Activated CD4-positive, alpha-beta memory T cell treated with anti-CD3 and anti-CD28 coated beads for 36 hours (primary cell): ENCODE results near the gene PPM1M. TPM values are rescaled to one million over a fixed set of nuclear protein-coding genes. Genes with fewer than 3 reads are reported as not detected.

Experiments
- CTCF ChIA-PET: fragments of 350-600 bp; sonication (Branson Sonifier 250); formaldehyde crosslinking; loops from one replicate; lab custom pipeline; 2021; ENCODE audit warnings: antibody characterized with exemption, inconsistent platforms; lab: Charles Lee
- POLR2A ChIA-PET: fragments of 350-600 bp; sonication (Branson Sonifier 250); formaldehyde crosslinking; loops from one replicate; lab custom pipeline; 2021; ENCODE audit warnings: antibody characterized with exemption; lab: Charles Lee
- DNase-seq: peaks from one replicate; pipeline ENCODE4 v3.0.0-alpha.2; 2020
- H3K27ac Mint-ChIP-seq: one replicate; pipeline ENCODE4 v1.8.0; 2021; ENCODE audit warnings: mixed read lengths
- H3K27me3 Mint-ChIP-seq: one replicate; pipeline ENCODE4 v1.8.0; 2021; ENCODE audit warnings: mixed read lengths
- H3K36me3 Mint-ChIP-seq: one replicate; pipeline ENCODE4 v1.8.0; 2021; ENCODE audit warnings: mixed read lengths
- H3K4me1 Mint-ChIP-seq: one replicate; pipeline ENCODE4 v1.8.0; 2021; ENCODE audit warnings: low read depth, mixed read lengths
- H3K4me3 Mint-ChIP-seq: one replicate; pipeline ENCODE4 v1.8.0; 2021; ENCODE audit warnings: mild to moderate bottlenecking, mixed read lengths
- H3K9me3 Mint-ChIP-seq: one replicate; pipeline ENCODE4 v1.8.0; 2021; ENCODE audit warnings: mixed read lengths
- intact Hi-C: fragments of 100-400 bp; cut with micrococcal nuclease; formaldehyde crosslinking; loops from one replicate; pipeline ENCODE4 v1.15.1; 2023
- total RNA-seq, 2 experiments: library from RNA; stranded (reverse); gene quantifications; one replicate each; pipeline ENCODE4 v1.2.3, GENCODE V29; 2021

Gene PPM1M
- total RNA-seq, 2 experiments from 2014 or later, result 111 TPM

DNA sequence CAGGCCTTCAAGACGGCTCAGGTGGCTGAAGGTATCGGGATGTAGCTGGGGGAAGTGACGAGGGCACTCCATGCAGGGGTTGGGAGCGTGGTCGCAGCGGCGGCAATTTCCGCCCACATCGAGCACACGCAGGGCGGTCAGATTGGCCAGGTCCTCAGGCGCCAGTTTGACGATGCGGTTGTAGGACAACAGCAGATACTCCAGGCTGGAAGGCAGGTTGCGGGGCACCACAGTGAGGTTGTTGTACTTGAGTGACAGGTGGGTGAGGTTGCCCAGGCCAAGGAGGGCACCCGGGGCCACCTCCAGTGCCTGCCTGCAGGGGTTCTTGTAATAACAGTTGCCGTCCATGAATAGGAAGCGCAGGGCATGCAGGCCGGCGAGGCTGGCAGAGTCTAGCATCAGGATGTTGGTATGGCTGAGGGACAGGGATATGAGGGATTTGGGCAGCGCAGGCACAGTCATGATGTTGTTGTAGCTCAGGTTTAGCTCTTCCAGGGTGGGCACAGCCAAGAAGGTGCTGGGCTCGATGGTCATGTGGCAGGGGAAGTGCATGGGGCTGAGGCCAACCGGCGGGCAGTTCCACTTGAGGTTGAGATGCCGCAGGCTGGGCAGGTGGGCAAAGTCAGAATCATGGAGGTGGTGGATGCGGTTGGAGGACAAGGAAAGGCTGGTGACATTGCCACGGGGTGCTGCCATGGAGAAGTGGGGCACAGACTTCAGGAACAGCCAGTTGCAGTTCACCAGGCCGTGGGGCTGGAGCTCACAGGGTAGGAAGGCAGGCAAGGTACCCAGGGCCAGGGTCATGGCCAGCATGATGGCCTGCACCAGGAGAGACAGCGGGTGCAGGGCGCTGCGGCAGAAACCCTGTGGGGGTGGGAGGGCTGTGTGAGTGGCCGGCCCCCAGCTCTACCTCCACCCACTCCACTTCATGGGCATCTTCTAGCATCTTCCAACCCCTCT is 21.8 kb upstream of the PPM1M start:
- Mint-ChIP-seq H3K9me3 (no peaks in the 10 kb centered on the region), H3K27me3 (no peaks in the 10 kb centered on the region), H3K36me3 (no peaks in the 10 kb centered on the region), H3K4me3 (peak overlapping the region; percentile 8), H3K4me1 (peaks cover 72% of the 10 kb centered on the region), H3K27ac (peak overlapping the region; percentile 9)
- ChIA-PET CTCF (interaction anchor here (1.5 to 12.4 kb wide), 7 partner anchors 9 to 223 kb away, joined by 4 to 271 read pairs (median 50); partner anchors contain the start of genes TWF2 and WDR82), POLR2A (interaction anchor here (0.6 to 0.9 kb wide), 2 partner anchors 54 to 724 kb away, joined by 4 to 5 read pairs; partner anchors contain the start of gene WDR82)
- DNase-seq, result no peak
- intact Hi-C loops, result loop anchor here (5.0 kb wide), 1 partner anchor 224 kb away; the partner anchor contains the start of gene SEMA3G

DNA sequence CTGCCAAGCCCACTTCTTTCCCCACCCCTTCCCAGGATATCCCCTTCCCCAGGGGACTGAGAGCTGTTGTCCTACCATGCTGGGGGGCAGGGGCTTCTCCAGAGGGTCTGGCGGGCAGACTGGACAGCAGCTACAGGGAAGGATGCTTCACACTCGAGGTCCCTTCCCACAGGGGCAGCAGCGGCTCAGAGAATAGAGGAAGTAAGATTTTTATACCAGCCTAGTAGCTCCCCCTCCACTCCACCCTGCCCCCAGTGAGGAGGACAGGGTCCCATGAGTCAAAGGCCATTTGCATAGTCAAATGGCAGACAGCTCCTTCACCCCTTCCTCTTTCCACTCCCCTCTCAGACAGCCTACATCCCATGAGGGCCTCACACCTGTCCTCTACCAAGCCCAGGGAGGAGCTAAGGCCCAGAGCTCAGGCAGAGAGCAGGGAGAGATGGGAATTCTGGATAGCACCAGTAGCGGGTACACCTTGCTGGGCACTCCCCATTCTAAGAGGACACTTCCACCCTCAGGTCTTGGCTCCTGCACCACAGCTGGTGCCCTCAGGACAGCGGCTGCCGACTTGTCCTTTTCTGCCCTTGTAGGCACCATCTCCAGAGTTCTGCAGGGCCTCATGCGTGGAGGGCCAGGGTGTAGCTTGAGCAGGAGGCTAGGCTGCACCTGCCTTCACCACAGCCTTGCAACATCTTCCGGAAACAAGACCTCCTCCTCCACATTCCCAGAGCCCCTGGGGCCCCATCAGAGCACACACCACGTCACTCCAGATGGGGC is 19.9 kb upstream of the PPM1M start, which contains the start of gene TLR9:
Gene TLR9 (minus strand): TSS at position 194 of the 777 bp plus-strand sequence. CDS start 116 bp downstream, at position 78.
- ChIA-PET CTCF (interaction anchor here (0.6 to 12.4 kb wide), 8 partner anchors 8 to 284 kb away, joined by 3 to 271 read pairs (median 4); partner anchors contain the start of genes RRP9 and WDR82), POLR2A (interaction anchor here (0.7 to 1.2 kb wide), 5 partner anchors 9 to 114 kb away, joined by 3 to 5 read pairs (median 3); no protein-coding TSS in a partner anchor)
- no peaks in the 10 kb centered on the region for H3K27me3 Mint-ChIP-seq
- H3K36me3 Mint-ChIP-seq, result peaks cover 12% of the 10 kb centered on the region
- peaks cover 56% of the 10 kb centered on the region for H3K4me1 Mint-ChIP-seq
- peak within 1 kb of the TSS; percentile 30 for H3K4me3 Mint-ChIP-seq
- peak within 1 kb of the TSS; percentile 38 for H3K27ac Mint-ChIP-seq
- intact Hi-C loops, result no loop called here
- peak; percentile 59 for DNase-seq
- no peaks in the 10 kb centered on the region for H3K9me3 Mint-ChIP-seq

DNA sequence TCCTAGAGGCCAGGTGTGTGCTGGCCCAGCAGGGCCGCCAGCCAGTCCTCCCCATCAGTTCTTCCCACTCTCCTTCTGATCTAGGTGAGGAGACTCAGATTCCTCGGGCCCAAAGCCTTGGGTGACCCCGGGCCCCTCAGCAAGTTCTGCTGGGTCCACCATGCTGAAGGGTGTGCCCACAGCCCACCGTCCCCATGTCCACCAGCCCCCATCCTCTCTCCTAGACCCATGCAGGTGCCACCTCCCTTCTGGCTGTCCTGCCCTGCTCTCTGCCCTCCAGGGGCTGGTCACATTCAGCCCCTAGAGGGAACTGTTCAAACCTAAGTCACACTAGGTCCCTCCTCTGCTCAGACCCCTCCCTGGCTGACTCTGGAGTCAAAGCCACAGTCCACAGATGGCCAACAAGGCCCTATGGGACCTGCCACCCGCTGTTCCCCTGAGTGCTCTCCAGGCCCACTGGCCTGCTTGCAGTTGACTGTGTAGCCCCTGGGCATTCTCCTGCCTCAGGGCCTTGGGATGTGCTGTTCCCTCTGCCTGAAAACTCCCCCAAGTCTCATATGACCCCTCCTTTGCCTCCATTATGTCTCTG is 19.2 kb upstream of the PPM1M start:
- Mint-ChIP-seq H3K27ac (peak overlapping the region; percentile 38), H3K27me3 (no peaks in the 10 kb centered on the region), H3K36me3 (peaks cover 16% of the 10 kb centered on the region), H3K4me3 (peak overlapping the region; percentile 30), H3K4me1 (peaks cover 53% of the 10 kb centered on the region), H3K9me3 (no peaks in the 10 kb centered on the region)
- POLR2A ChIA-PET, result interaction anchor here (0.8 to 0.9 kb wide), 2 partner anchors 9 to 15 kb away, joined by 3 read pairs; no protein-coding TSS in a partner anchor
- intact Hi-C loops, result no loop called here
- CTCF ChIA-PET, result interaction anchor here (0.8 to 12.4 kb wide), 8 partner anchors 8 to 114 kb away, joined by 3 to 271 read pairs (median 4); partner anchors contain the start of gene WDR82
- DNase-seq, result peak; percentile 11

DNA sequence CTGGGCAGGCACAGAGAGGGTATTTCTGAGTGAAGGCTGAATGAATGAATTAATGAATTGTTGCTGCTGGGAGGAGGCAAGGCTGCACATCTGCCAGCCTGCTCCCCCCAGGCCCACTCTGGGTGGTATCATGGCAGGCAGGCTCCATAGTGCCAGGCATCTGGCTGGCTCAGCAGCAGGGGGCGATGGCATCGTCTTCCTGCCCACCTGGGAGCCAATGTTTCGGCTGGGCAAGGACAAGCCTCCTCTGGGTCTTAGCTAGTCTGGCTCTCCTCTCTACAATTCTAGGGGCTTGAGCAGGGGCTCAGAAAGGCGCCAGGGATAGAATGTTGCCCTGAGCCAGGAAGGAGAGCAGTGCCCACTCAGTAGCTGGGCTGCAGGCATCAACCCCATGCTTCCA is 18.4 kb upstream of the PPM1M start:
- peak; percentile 30 for DNase-seq
- peak overlapping the region; percentile 38 for H3K27ac Mint-ChIP-seq
- H3K4me1 Mint-ChIP-seq, result peaks cover 53% of the 10 kb centered on the region
- H3K9me3 Mint-ChIP-seq, result no peaks in the 10 kb centered on the region
- POLR2A ChIA-PET, result interaction anchor here (0.8 to 1.1 kb wide), 2 partner anchors 19 to 112 kb away, joined by 3 read pairs; no protein-coding TSS in a partner anchor
- no peak overlapping the region for H3K4me3 Mint-ChIP-seq
- intact Hi-C loops, result no loop called here
- CTCF ChIA-PET, result interaction anchor here (0.9 to 12.4 kb wide), 4 partner anchors 11 to 113 kb away, joined by 3 to 271 read pairs (median 4); no protein-coding TSS in a partner anchor
- peaks cover 22% of the 10 kb centered on the region for H3K36me3 Mint-ChIP-seq
- H3K27me3 Mint-ChIP-seq, result no peaks in the 10 kb centered on the region

DNA sequence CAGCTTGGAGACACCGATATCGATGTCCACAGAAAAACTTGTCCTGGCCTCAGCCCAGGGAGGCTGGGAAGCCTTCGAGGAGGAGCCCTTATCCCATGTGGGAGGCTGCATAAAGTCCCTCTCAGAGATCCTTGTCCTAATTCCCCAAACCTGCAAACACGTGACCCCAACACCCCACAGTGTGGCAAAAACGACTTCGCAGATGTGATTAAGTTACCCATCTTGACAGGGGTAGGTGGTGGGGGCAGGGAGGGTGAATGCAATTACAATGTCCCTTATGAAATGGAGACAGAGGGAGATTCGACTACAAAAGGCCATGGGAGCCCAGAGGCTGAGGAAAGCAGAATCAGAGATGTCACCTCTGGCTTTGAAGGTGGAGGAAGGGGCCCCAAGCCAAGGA is 17.8 kb upstream of the PPM1M start:
- intact Hi-C loops, result no loop called here
- peaks cover 51% of the 10 kb centered on the region for H3K4me1 Mint-ChIP-seq
- H3K27me3 Mint-ChIP-seq, result no peaks in the 10 kb centered on the region
- H3K4me3 Mint-ChIP-seq, result no peak overlapping the region
- no peaks in the 10 kb centered on the region for H3K9me3 Mint-ChIP-seq
- H3K36me3 Mint-ChIP-seq, result peaks cover 25% of the 10 kb centered on the region
- ChIA-PET CTCF (interaction anchor here (1.6 to 12.4 kb wide), 2 partner anchors 61 to 112 kb away, joined by 5 to 271 read pairs; no protein-coding TSS in a partner anchor), POLR2A (interaction anchor here (0.8 to 1.1 kb wide), 2 partner anchors 19 to 112 kb away, joined by 3 read pairs; no protein-coding TSS in a partner anchor)
- H3K27ac Mint-ChIP-seq, result peak overlapping the region; percentile 6
- no peak for DNase-seq

DNA sequence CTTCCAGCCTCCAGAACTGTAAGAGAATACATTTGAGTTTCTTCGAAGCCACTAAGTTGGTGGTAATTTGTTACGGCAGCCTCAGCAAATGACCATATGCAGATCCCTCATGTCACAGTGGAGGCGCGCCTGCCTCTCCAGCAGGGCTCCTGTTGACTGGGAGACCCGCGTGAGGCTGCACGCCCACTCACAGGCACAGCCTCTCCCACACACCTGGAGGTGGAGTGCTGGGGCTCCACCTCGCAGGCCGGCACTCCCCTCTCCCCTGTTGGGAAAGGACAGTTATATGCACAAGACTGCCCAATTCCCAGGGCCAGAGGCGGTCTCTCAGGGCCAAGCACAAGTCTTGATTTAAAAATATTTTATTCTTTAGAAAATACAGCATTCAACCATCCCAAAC is 17.3 kb upstream of the PPM1M start:
- Mint-ChIP-seq H3K4me3 (no peak overlapping the region), H3K27me3 (no peaks in the 10 kb centered on the region), H3K4me1 (peaks cover 46% of the 10 kb centered on the region), H3K36me3 (peaks cover 26% of the 10 kb centered on the region), H3K27ac (no peak overlapping the region), H3K9me3 (no peaks in the 10 kb centered on the region)
- intact Hi-C loops, result no loop called here
- POLR2A ChIA-PET, result interaction anchor here (0.5 kb wide), 1 partner anchor 11 kb away, joined by 3 read pairs; the partner anchor contains the start of gene TWF2
- CTCF ChIA-PET, result interaction anchor here (1.9 to 8.8 kb wide), 2 partner anchors 8 to 111 kb away, joined by 10 to 136 read pairs; no protein-coding TSS in a partner anchor
- no peak for DNase-seq

DNA sequence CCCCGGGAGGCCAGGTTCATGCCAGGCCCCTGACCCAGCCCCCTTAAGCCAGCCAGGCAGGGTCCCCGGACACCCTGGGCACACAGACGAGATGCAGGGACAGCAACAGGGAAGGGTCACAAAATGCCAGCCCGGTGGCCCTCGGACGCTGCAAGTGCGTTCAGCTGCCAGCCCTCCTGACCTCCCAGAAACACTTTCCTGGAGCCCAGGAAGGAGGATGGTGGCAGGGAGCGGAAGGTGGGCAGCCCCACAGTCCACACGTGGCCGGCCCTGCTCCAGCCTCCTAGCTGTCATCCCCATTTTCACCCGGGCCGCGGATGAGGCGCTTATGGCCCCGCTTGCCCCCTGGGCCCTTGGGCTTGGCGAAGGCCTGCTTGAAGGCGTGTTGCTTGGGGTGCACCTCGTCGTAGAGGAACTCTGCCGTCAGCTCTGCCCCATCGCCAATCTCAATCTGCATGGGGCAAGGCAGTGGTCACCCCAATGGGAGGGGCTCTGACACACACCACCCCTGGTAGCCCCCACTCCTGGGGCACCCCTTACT is 16.7 kb upstream of the PPM1M start:
- intact Hi-C loops, result no loop called here
- H3K36me3 Mint-ChIP-seq, result peaks cover 29% of the 10 kb centered on the region
- DNase-seq, result no peak
- no peaks in the 10 kb centered on the region for H3K9me3 Mint-ChIP-seq
- H3K27me3 Mint-ChIP-seq, result no peaks in the 10 kb centered on the region
- peaks cover 42% of the 10 kb centered on the region for H3K4me1 Mint-ChIP-seq
- POLR2A ChIA-PET, result interaction anchor here (0.5 kb wide), 1 partner anchor 10 kb away, joined by 3 read pairs; the partner anchor contains the start of gene TWF2
- H3K4me3 Mint-ChIP-seq, result no peak overlapping the region
- CTCF ChIA-PET, result interaction anchor here (1.0 to 8.8 kb wide), 3 partner anchors 9 to 110 kb away, joined by 5 to 136 read pairs (median 10); partner anchors contain the start of gene WDR82
- H3K27ac Mint-ChIP-seq, result no peak overlapping the region

DNA sequence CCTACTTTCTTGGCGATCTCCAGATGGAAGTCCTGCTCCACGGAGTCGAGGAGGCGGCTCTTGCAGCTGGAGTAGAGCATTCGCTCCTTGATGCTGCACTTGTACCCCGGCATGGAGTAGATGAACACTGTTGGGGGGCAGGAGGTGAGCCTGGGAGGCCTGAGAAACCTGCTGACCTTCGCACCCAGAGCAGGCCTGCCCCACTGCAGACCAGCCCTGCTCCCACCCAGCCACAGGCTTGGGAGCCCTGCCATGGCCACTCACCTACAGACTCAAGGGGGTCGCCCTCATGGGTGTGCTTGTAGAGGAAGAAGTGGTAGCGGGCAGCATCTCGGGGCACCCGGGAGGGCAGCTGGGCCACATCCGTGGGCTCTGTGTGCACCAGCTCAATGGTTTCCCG is 15.9 kb upstream of the PPM1M start:
- H3K27ac Mint-ChIP-seq, result no peak overlapping the region
- no peak for DNase-seq
- ChIA-PET CTCF (interaction anchor here (1.0 to 8.8 kb wide), 3 partner anchors 9 to 110 kb away, joined by 5 to 136 read pairs (median 10); partner anchors contain the start of gene WDR82), POLR2A (no interaction called here)
- intact Hi-C loops, result no loop called here
- peaks cover 33% of the 10 kb centered on the region for H3K36me3 Mint-ChIP-seq
- H3K9me3 Mint-ChIP-seq, result no peaks in the 10 kb centered on the region
- H3K27me3 Mint-ChIP-seq, result no peaks in the 10 kb centered on the region
- H3K4me3 Mint-ChIP-seq, result no peak overlapping the region
- H3K4me1 Mint-ChIP-seq, result peaks cover 41% of the 10 kb centered on the region

DNA sequence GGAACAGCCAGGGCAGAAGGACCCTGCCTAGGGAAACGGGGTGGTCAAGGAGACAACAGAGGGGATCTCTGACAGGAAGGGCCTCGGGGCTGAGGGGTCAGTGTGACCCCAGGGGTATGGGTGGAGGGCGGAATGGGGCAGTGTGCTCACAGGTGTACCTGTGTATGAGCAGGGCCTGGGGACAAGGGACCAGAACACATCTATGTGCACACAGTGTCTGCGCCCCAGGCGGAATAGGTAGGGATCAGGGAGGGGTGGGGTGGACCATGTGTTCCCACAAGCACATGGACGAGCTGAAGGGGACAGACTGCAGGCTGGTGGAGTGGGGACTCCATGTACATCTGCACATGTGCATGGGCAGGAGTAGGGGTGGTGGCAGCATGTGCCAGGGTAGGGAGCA is 15.1 kb upstream of the PPM1M start:
- peaks cover 37% of the 10 kb centered on the region for H3K4me1 Mint-ChIP-seq
- intact Hi-C loops, result no loop called here
- no peaks in the 10 kb centered on the region for H3K9me3 Mint-ChIP-seq
- DNase-seq, result no peak
- H3K4me3 Mint-ChIP-seq, result no peak overlapping the region
- H3K27ac Mint-ChIP-seq, result peak overlapping the region; percentile 49
- CTCF ChIA-PET, result interaction anchor here (0.9 to 8.8 kb wide), 12 partner anchors 10 to 218 kb away, joined by 4 to 136 read pairs (median 12); partner anchors contain the start of genes GLYCTK, PPM1M and WDR82
- H3K27me3 Mint-ChIP-seq, result no peaks in the 10 kb centered on the region
- H3K36me3 Mint-ChIP-seq, result peaks cover 33% of the 10 kb centered on the region
- POLR2A ChIA-PET, result interaction anchor here (1.2 to 2.0 kb wide), 2 partner anchors 10 to 53 kb away, joined by 4 to 7 read pairs; no protein-coding TSS in a partner anchor

DNA sequence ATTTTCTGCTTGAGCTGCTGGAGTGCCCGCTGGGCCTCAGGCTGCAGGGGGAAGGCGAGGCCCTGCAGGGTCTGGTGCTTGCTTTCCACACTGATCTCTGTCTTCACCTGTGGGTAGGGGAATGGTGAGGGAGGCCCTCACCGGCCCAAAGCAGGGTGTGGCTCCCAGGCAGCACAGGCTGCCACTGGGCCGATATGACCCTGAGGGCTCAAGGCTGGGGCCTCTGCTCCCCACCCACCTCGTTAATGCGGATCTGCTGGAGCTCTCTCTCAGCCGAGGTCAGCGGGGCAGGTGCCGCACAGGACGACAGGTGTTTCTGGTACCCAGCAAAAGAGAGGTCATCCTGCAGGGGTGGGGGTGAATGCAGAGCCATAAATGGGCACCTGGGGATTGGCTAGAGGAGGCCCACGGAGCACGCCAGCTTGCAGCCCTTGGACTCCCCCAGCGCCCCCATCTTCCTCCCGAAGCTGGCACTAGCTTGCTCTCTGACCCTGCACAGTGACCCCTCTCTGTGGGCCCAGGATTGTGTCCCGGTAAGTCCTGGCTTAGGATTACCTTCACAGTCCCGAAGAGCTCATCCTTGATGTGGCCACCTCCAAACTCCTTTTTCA is 14.6 kb upstream of the PPM1M start:
- ChIA-PET CTCF (interaction anchor here (0.7 to 8.8 kb wide), 27 partner anchors 10 to 217 kb away, joined by 3 to 136 read pairs (median 7); partner anchors contain the start of genes GLYCTK, PPM1M and WDR82), POLR2A (interaction anchor here (1.2 to 2.6 kb wide), 6 partner anchors 9 to 53 kb away, joined by 3 to 16 read pairs (median 5); partner anchors contain the start of gene WDR82)
- Mint-ChIP-seq H3K36me3 (peaks cover 35% of the 10 kb centered on the region), H3K4me3 (no peak overlapping the region), H3K27me3 (no peaks in the 10 kb centered on the region), H3K4me1 (peaks cover 37% of the 10 kb centered on the region), H3K27ac (peak overlapping the region; percentile 49), H3K9me3 (no peaks in the 10 kb centered on the region)
- intact Hi-C loops, result loop anchor here (1.0 kb wide), 1 partner anchor 108 kb away; no protein-coding TSS in a partner anchor
- DNase-seq, result no peak
